MM.1S (cell line): ENCODE measurements around the gene USP9Y.

Source experiments
- EZH2 ChIP-seq: fragments of 300-600 bp; sonication (generic); optimal IDR thresholded peaks from 2 replicates; pipeline ENCODE3; 2017; ENCODE audit warnings: low read depth, mild to moderate bottlenecking, antibody characterized with exemption, low read length, mixed read lengths
- EZH2phosphoT487 ChIP-seq: fragments of 300-600 bp; sonication (generic); IDR thresholded peaks from 2 replicates; pipeline ENCODE4 v1.6.1; 2018; ENCODE audit warnings: antibody characterized with exemption, low read length
- TF ChIP-seq, protein P1 (sequence below): fragments of 300-600 bp; sonication (generic); IDR thresholded peaks from 2 replicates; pipeline ENCODE4 v1.5.1; 2016; ENCODE audit warnings: antibody characterized with exemption, low read length, mixed read lengths

DNA sequence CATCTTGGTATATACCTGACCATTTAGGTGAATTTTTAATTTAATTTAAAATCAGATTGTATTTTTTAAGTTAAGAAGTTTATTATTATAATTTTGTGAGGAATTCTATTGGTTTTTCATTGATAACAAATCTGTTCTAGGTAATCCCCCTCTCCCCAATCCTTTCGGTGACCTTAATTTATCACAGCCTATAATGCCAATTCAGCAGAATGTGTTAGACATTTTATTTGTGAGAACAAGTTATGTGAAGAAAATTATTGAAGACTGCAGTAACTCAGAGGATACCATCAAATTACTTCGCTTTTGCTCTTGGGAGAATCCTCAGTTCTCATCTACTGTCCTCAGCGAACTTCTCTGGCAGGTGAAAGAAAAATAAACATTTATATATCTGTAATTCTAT lies 145.8 kb downstream of the USP9Y start:
- TF ChIP-seq, protein P1, sequence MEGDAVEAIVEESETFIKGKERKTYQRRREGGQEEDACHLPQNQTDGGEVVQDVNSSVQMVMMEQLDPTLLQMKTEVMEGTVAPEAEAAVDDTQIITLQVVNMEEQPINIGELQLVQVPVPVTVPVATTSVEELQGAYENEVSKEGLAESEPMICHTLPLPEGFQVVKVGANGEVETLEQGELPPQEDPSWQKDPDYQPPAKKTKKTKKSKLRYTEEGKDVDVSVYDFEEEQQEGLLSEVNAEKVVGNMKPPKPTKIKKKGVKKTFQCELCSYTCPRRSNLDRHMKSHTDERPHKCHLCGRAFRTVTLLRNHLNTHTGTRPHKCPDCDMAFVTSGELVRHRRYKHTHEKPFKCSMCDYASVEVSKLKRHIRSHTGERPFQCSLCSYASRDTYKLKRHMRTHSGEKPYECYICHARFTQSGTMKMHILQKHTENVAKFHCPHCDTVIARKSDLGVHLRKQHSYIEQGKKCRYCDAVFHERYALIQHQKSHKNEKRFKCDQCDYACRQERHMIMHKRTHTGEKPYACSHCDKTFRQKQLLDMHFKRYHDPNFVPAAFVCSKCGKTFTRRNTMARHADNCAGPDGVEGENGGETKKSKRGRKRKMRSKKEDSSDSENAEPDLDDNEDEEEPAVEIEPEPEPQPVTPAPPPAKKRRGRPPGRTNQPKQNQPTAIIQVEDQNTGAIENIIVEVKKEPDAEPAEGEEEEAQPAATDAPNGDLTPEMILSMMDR = no peak
- TF ChIP-seq EZH2 = no peak
- no peak for TF ChIP-seq EZH2phosphoT487
